Panc1 (cell line): ENCODE measurements around the gene CORIN. TPM values are rescaled to one million over a fixed set of nuclear protein-coding genes. Genes with fewer than 3 reads are reported as not detected.

Source experiments
- ATAC-seq: fragments of 200-7000 bp; cut with Tn5 transposase; 2 replicates; pipeline ENCODE4 v1.9.1; 2020; ENCODE audit warnings: mild to moderate bottlenecking, moderate library complexity
- BruUV-seq: library from RNA; stranded (reverse); fragments of 400-500 nt; replicated peaks from 2 replicates; lab custom pipeline; 2021; lab: Mats Ljungman, UMichigan
- CTCF ChIA-PET: fragments of 300-600 bp; sonication (Branson Sonifier 250); formaldehyde crosslinking; loops from one replicate; lab custom pipeline; 2022; ENCODE audit warnings: antibody characterized with exemption; lab: Charles Lee
- POLR2A ChIA-PET: fragments of 300-600 bp; sonication (Branson Sonifier 250); formaldehyde crosslinking; loops from one replicate; lab custom pipeline; 2022; ENCODE audit warnings: antibody characterized with exemption; lab: Charles Lee
- DNase-seq: peaks from one replicate; pipeline ENCODE4 v3.0.0-alpha.2; 2010; ENCODE audit warnings: low read depth, low spot score
- H3K27ac ChIP-seq: 2 replicates; pipeline ENCODE4 v1.5.1; 2011; ENCODE audit warnings: mild to moderate bottlenecking, low read length, inconsistent platforms
- H3K27me3 ChIP-seq: fragments of 200-500 bp; sonication (Bioruptor generic); 2 replicates; pipeline ENCODE4 v1.6.0; 2014; ENCODE audit warnings: low read length, inconsistent platforms; ENCODE audit not compliant: control insufficient read depth, insufficient read depth
- H3K36me3 ChIP-seq: fragments of 200-500 bp; sonication (Bioruptor generic); 2 replicates; pipeline ENCODE4 v1.5.1; 2014; ENCODE audit warnings: inconsistent platforms, mild to moderate bottlenecking, low read length, moderate library complexity; ENCODE audit not compliant: control insufficient read depth, insufficient read depth
- H3K4me1 ChIP-seq: 2 replicates; pipeline ENCODE4 v1.5.1; 2011; ENCODE audit warnings: inconsistent platforms, mild to moderate bottlenecking, low read length, moderate library complexity; ENCODE audit not compliant: control insufficient read depth, insufficient read depth
- H3K4me3 ChIP-seq, 2 experiments: 2 replicates each; pipeline ENCODE4 v1.5.1; 2011 to 2012; ENCODE audit warnings: low read depth in 2 of 2, low read length in 2 of 2, mild to moderate bottlenecking in 2 of 2, inconsistent platforms in 1 of 2, moderate library complexity in 1 of 2
- H3K9me3 ChIP-seq: fragments of 200-500 bp; sonication (Bioruptor generic); 2 replicates; pipeline ENCODE4 v1.5.1; 2014; ENCODE audit warnings: low read depth, mild to moderate bottlenecking, inconsistent platforms, low read length, moderate library complexity; ENCODE audit not compliant: control insufficient read depth, insufficient read depth
- CTCF ChIP-seq: fragments of 450-650 bp; IDR thresholded peaks from 2 replicates; pipeline ENCODE4 v1.5.1; 2017; ENCODE audit warnings: mild to moderate bottlenecking
- POLR2AphosphoS5 ChIP-seq: IDR thresholded peaks from 2 replicates; pipeline ENCODE4 v1.6.1; 2012; ENCODE audit warnings: mild to moderate bottlenecking, low read depth, low read length, moderate library complexity
- REST ChIP-seq, 2 experiments: IDR thresholded peaks; 2 replicates each; pipeline ENCODE4 v1.6.1; 2011 to 2012; ENCODE audit warnings: low read depth in 2 of 2, control low read depth in 1 of 2, low read length in 1 of 2, mild to moderate bottlenecking in 1 of 2, moderate library complexity in 1 of 2; ENCODE audit not compliant: insufficient read depth in 1 of 2
- SIN3A ChIP-seq: IDR thresholded peaks from 2 replicates; pipeline ENCODE4 v1.6.1; 2012; ENCODE audit warnings: low read depth, mild to moderate bottlenecking, low read length, moderate library complexity, borderline replicate concordance; ENCODE audit not compliant: insufficient read depth
- TCF7L2 ChIP-seq: IDR thresholded peaks from 2 replicates; pipeline ENCODE4 v1.6.1; 2011; ENCODE audit warnings: mild to moderate bottlenecking, low read depth, low read length, inconsistent platforms
- in situ Hi-C: cut with HindIII; loops from 2 replicates; pipeline ENCODE4 v1.10.0; 2016; ENCODE audit warnings: low sequenced_read_pairs, low pct_unique_long_range_greater_than_20kb
- intact Hi-C: fragments of 100-400 bp; cut with micrococcal nuclease; formaldehyde crosslinking; loops from one replicate; pipeline ENCODE4 v1.10.0; 2022; ENCODE audit not compliant: unreplicated experiment
- total RNA-seq: library from RNA; stranded (reverse); gene quantifications from one replicate; pipeline ENCODE4 v1.2.1, GENCODE V29; 2021; ENCODE audit not compliant: unreplicated experiment

Gene CORIN
- total RNA-seq, 1 experiment from 2014 or later: not detected

DNA sequence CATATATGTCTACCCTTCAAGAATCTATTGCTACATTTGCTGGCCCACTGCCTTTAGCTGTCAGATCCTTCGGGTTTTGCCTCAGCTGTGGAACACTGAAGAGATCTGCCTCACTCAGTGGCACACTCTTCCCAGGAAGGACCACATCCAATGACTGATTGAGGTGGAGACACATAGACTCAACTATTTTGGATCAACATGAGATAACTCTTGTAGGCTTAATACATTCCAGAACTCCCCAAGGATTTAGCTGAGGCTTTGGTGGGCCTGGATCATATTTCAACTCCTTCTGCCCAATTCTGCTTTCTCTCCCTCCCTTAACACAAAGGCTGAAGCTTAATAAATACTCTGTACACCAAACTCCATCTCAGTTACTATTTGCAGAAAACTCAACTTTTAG is 100.5 kb downstream of the CORIN start:
- ATAC-seq (no peak), DNase-seq (no peak)
- no peak overlapping the region for H3K27ac ChIP-seq
- no TSS peak for BruUV-seq
- ChIA-PET POLR2A (no interaction called here), CTCF (no interaction called here)
- H3K36me3 ChIP-seq: no peaks in the 10 kb centered on the region
- H3K4me3 ChIP-seq: no peak overlapping the region
- H3K4me1 ChIP-seq: no peaks in the 10 kb centered on the region
- in situ Hi-C loops: no loop called here
- H3K27me3 ChIP-seq: no peaks in the 10 kb centered on the region
- intact Hi-C loops: no loop called here
- no peaks in the 10 kb centered on the region for H3K9me3 ChIP-seq
- no peak for TF ChIP-seq CTCF
- TF ChIP-seq SIN3A: no peak
- no peak for TF ChIP-seq TCF7L2
- TF ChIP-seq POLR2AphosphoS5: no peak
- no peak for TF ChIP-seq REST (IDR thresholded peaks at IDR 0.05; ENCODE audit: insufficient read depth in 1 of 2, low read depth in 2 of 2, low read length in 1 of 2)

- BruUV-seq: no TSS peak
- Histone ChIP-seq H3K27ac (no peak overlapping the region), H3K36me3 (no peaks in the 10 kb centered on the region), H3K27me3 (no peaks in the 10 kb centered on the region), H3K4me1 (no peaks in the 10 kb centered on the region), H3K9me3 (no peaks in the 10 kb centered on the region), H3K4me3 (no peak overlapping the region)
- no peak for ATAC-seq
- POLR2A ChIA-PET: no interaction called here
- CTCF ChIA-PET: no interaction called here
- no peak for TF ChIP-seq CTCF
- no peak for TF ChIP-seq TCF7L2
- no peak for TF ChIP-seq POLR2AphosphoS5
- no peak for TF ChIP-seq SIN3A
- no peak for TF ChIP-seq REST (IDR thresholded peaks at IDR 0.05; ENCODE audit: insufficient read depth in 1 of 2, low read depth in 2 of 2, low read length in 1 of 2)
- DNase-seq: no peak
- intact Hi-C loops: no loop called here
- in situ Hi-C loops: no loop called here
Observed at GRCh38 chr4:47736555-47736954, 101.3 kb downstream of the CORIN start.
